Colonic mucosa (tissue), 4 donors: Measurements from ENCODE around the gene IRF2. TPM values are rescaled to one million over a fixed set of nuclear protein-coding genes. Genes with fewer than 3 reads are reported as not detected.

Source experiments
- DNase-seq: peaks from one replicate; pipeline ENCODE4 v3.0.0-alpha.2; 2020
- H3K27ac ChIP-seq: fragments of 200-600 bp; one replicate; pipeline ENCODE4 v1.8.0; 2021
- H3K27me3 ChIP-seq: fragments of 200-600 bp; one replicate; pipeline ENCODE4 v1.8.0; 2021
- H3K36me3 ChIP-seq: fragments of 200-600 bp; one replicate; pipeline ENCODE4 v1.8.0; 2021
- H3K4me1 ChIP-seq: fragments of 200-600 bp; one replicate; pipeline ENCODE4 v1.8.0; 2021; ENCODE audit warnings: mild to moderate bottlenecking
- H3K4me3 ChIP-seq: fragments of 200-600 bp; one replicate; pipeline ENCODE4 v1.8.0; 2021
- H3K9ac ChIP-seq, 2 donors: one replicate each; pipeline ENCODE4 v1.7.0; 2013; ENCODE audit warnings: control low read depth in 2 of 2, low read depth in 2 of 2, low read length in 2 of 2
- H3K9me3 ChIP-seq: fragments of 200-600 bp; one replicate; pipeline ENCODE4 v1.8.0; 2021
- intact Hi-C: fragments of 100-400 bp; cut with DNase I; formaldehyde crosslinking; loops from one replicate; pipeline ENCODE4 v1.14.1; 2022
- total RNA-seq, 2 donors: library from RNA; stranded (reverse); fragmentation: NEBNext Ultra II Directional in 1 of 2; extraction: Animal tissue kit (Norgen Biotek cat#: 25700) in 1 of 2; gene quantifications; one replicate each; pipeline ENCODE4 v1.2.1, GENCODE V29; 2021
- TF ChIP-seq, protein P1 (sequence below): fragments of 200-600 bp; IDR thresholded peaks from one replicate; pipeline ENCODE4 v1.8.0; 2022; ENCODE audit warnings: antibody characterized with exemption, mild to moderate bottlenecking
- donor health status: healthy.
- donor health status: DM: no; HTN: no; CAD: no.
- donor health status: DM: no; HTN: no; CAD: no.

Gene IRF2
- total RNA-seq, 2 donors from 2014 or later, result 36.2 to 61.9 TPM

DNA sequence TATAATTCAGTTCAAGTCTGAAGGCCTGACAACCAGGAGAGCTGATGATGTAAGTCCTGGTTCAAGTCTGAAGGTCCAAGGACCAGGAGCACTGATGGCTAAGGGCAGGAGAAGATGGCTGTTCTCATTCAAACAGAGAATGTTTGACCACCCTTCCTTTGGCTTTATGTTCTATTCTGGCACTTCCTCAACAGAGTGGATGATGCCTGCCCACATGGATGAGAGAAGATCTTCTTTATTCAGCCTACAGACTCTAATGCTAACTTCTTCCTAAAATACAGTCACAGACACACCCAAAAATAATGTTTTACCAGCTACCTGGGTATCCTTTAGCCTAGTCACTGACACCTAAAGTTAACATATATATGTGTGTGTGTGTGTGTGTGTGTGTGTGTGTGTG lies 25.6 kb upstream of the IRF2 start:
- Histone ChIP-seq H3K36me3 (no peaks in the 10 kb centered on the region), H3K4me1 (no peaks in the 10 kb centered on the region), H3K4me3 (no peak overlapping the region), H3K9ac (no peak overlapping the region), H3K9me3 (no peaks in the 10 kb centered on the region), H3K27ac (no peak overlapping the region), H3K27me3 (no peaks in the 10 kb centered on the region)
- intact Hi-C loops, result no loop called here
- no peak for DNase-seq
- TF ChIP-seq, protein P1, sequence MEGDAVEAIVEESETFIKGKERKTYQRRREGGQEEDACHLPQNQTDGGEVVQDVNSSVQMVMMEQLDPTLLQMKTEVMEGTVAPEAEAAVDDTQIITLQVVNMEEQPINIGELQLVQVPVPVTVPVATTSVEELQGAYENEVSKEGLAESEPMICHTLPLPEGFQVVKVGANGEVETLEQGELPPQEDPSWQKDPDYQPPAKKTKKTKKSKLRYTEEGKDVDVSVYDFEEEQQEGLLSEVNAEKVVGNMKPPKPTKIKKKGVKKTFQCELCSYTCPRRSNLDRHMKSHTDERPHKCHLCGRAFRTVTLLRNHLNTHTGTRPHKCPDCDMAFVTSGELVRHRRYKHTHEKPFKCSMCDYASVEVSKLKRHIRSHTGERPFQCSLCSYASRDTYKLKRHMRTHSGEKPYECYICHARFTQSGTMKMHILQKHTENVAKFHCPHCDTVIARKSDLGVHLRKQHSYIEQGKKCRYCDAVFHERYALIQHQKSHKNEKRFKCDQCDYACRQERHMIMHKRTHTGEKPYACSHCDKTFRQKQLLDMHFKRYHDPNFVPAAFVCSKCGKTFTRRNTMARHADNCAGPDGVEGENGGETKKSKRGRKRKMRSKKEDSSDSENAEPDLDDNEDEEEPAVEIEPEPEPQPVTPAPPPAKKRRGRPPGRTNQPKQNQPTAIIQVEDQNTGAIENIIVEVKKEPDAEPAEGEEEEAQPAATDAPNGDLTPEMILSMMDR, result no peak

DNA sequence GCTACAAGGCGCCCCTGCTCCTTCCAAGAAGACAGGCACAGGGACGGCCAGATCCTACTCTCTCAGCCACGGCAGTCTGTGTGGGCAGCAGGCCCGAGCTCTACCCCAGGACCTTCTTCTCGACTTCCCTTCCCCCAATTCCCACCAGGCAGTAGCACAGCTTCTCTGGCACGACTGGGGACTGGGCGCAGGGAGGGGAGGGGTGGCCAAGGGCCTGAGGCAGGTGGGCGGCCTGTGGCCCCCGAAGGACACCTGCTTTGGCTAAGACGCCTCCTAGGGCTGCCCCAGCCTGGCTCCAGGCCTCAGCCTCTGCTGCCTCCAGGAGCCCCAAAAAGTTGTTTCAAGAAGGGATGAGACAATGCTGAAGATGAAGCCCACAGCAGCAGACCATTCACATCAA lies 24.2 kb upstream of the IRF2 start:
- Histone ChIP-seq H3K9me3 (no peaks in the 10 kb centered on the region), H3K4me1 (no peaks in the 10 kb centered on the region), H3K36me3 (no peaks in the 10 kb centered on the region), H3K27ac (no peak overlapping the region), H3K4me3 (no peak overlapping the region), H3K9ac (no peak overlapping the region), H3K27me3 (no peaks in the 10 kb centered on the region)
- no peak for DNase-seq
- TF ChIP-seq, protein P1, result no peak
- intact Hi-C loops, result no loop called here

DNA sequence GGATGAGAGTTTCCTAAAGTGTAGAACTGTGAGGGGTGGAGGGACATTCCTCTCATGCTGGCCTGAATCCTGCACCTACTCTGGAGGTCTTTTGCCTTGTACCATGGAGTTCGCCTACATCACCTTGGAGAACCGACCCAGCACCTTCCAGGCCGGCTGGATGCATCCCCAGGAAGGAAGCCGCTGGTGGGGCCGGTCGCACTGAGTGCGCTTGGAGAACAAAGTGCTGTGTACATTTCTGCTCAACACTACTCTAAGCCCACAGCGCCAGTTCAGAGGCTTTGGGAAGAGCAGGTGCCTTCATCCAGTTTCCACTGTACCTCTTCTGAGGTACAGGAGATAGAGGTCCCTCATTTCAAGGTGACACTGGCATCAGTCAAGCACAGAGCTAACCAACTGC lies 15.4 kb upstream of the IRF2 start:
- Histone ChIP-seq H3K27ac (no peak overlapping the region), H3K9me3 (no peaks in the 10 kb centered on the region), H3K4me3 (no peak overlapping the region), H3K36me3 (no peaks in the 10 kb centered on the region), H3K4me1 (no peaks in the 10 kb centered on the region), H3K27me3 (no peaks in the 10 kb centered on the region), H3K9ac (no peak overlapping the region)
- no peak for DNase-seq
- intact Hi-C loops, result no loop called here
- TF ChIP-seq, protein P1, result no peak

DNA sequence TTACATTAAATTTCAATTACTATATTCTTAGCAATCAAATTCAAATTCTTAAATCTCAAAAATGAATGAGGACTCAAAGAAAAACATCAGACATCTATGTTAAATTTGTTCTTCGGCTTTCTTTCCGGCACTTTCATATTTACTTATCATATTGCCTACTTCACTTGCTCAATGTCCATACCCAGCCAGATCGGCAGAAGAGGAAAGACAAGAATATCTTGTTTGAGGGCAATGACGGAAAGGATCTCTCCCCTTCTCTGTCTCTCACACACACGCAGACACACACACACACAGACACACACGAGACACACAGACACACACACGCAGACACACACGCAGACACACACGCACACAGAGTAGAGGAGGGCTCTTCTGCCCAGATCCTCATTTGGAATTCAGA lies 13.2 kb upstream of the IRF2 start:
- TF ChIP-seq, protein P1, result no peak
- Histone ChIP-seq H3K9me3 (no peaks in the 10 kb centered on the region), H3K4me1 (no peaks in the 10 kb centered on the region), H3K36me3 (no peaks in the 10 kb centered on the region), H3K4me3 (no peak overlapping the region), H3K9ac (no peak overlapping the region), H3K27ac (no peak overlapping the region), H3K27me3 (no peaks in the 10 kb centered on the region)
- intact Hi-C loops, result no loop called here
- no peak for DNase-seq

DNA sequence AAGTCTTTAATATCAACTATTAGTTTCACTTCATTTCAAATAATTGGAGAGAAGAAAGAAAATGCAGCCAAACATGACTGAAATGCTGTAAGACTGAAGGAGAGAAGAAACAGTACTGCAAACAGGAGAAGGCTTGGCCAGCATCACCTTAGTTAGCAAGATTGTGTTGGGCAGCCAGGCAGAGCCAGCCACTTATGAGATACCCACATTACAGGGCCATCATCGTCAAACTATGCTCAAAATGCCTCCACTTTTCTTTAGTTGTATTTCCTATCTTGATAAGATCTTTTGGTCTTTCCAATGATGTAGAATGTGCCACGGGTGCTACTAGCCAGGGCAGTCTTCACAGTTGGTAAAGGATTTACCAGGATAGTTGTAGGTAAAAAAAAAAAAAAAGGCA lies 10.9 kb upstream of the IRF2 start:
- Histone ChIP-seq H3K36me3 (no peaks in the 10 kb centered on the region), H3K9me3 (no peaks in the 10 kb centered on the region), H3K9ac (no peak overlapping the region), H3K27ac (no peak overlapping the region), H3K4me1 (no peaks in the 10 kb centered on the region), H3K4me3 (no peak overlapping the region), H3K27me3 (no peaks in the 10 kb centered on the region)
- TF ChIP-seq, protein P1, result no peak
- no peak for DNase-seq
- intact Hi-C loops, result no loop called here

DNA sequence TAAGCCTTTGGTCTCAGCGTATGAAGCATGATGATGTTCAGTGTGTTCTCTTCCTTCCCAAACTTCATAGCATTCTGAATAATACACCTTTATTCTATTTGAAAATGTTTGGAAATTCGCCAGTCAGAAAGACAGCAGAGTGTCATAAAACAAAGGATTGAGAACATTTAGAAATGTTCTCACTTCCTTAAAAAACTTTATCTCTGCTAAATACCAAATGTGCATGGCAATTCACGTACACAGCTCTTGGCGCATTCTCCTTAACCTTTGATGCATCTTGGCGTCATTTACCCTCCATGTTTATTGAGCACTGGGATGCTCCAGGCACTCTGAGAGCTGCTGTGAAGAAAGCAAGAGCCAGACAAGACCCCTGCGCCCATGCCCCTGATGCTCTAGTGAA lies 7.2 kb upstream of the IRF2 start:
- H3K9ac ChIP-seq, result no peak overlapping the region
- no peak overlapping the region for H3K27ac ChIP-seq
- TF ChIP-seq, protein P1, result no peak
- H3K4me3 ChIP-seq, result no peak overlapping the region
- no peaks in the 10 kb centered on the region for H3K4me1 ChIP-seq
- intact Hi-C loops, result no loop called here
- no peak for DNase-seq
- H3K36me3 ChIP-seq, result no peaks in the 10 kb centered on the region
- H3K9me3 ChIP-seq, result no peaks in the 10 kb centered on the region
- H3K27me3 ChIP-seq, result no peaks in the 10 kb centered on the region
